K562 (cell line): ENCODE data around the gene MYO1D. TPM values are rescaled to one million over a fixed set of nuclear protein-coding genes. Genes with fewer than 3 reads are reported as not detected.
A peak's percentile ranks its signal among the peaks of the same experiment; 100 is the strongest.

Source experiments
- ATAC-seq: fragments of 200-7000 bp; cut with Tn5 transposase; 3 replicates; pipeline ENCODE4 v1.9.1; 2020; ENCODE audit warnings: moderate library complexity
- BruUV-seq: library from RNA; stranded (reverse); fragments of 400-500 nt; replicated peaks from 2 replicates; lab custom pipeline; 2021; lab: Mats Ljungman, UMichigan
- CTCF ChIA-PET: fragments of 300-600 bp; formaldehyde crosslinking; extraction: SDS; loops from one replicate; lab custom pipeline; 2021; ENCODE audit warnings: low intra/inter-chr PET ratio; lab: Yijun Ruan, JAX
- POLR2A ChIA-PET: fragments of 300-600, 350-650 bp; sonication (Branson Sonifier 250); formaldehyde crosslinking; extraction: SDS; loops from one replicate; lab custom pipeline; 2021; ENCODE audit warnings: antibody characterized with exemption, inconsistent platforms; lab: Yijun Ruan, JAX
- DNase-seq, 4 experiments: peaks; one replicate each; pipeline versions ENCODE4 v3.0.0 to v3.0.0-alpha.2; 2011 to 2018; ENCODE audit warnings: low spot score in 3 of 4, mixed read lengths in 3 of 4; ENCODE audit errors: extremely low read depth in 1 of 4
- FAIRE-seq: peaks from 2 replicates; lab custom pipeline; 2011; peaks lifted over from hg19 to GRCh38; lab: Jason Lieb, UNC
- H2AFZ ChIP-seq: 2 replicates; pipeline ENCODE4 v1.6.0; 2011; ENCODE audit warnings: low read depth, low read length, control low read depth, inconsistent platforms
- H3K27ac ChIP-seq: fragments of 200-600 bp; 3 replicates; pipeline ENCODE4 v1.8.0; 2011; ENCODE audit warnings: low read depth, mild to moderate bottlenecking, control low read depth, inconsistent platforms, low read length, moderate library complexity, mixed read lengths; ENCODE audit errors: extremely low read depth
- H3K27me3 ChIP-seq, 2 experiments: fragments of 300-600 bp in 1 of 2; 2 replicates in 1 of 2; 3 replicates in 1 of 2; pipeline versions ENCODE4 v1.6.0 to v1.8.0; 2011; ENCODE audit warnings: inconsistent platforms in 2 of 2, low read length in 2 of 2, mild to moderate bottlenecking in 1 of 2, mixed read lengths in 1 of 2, moderate library complexity in 1 of 2; ENCODE audit not compliant: control insufficient read depth in 2 of 2, insufficient read depth in 2 of 2
- H3K36me3 ChIP-seq: fragments of 300-600 bp; 3 replicates; pipeline ENCODE4 v1.8.0; 2011; ENCODE audit warnings: mild to moderate bottlenecking, low read length, inconsistent platforms; ENCODE audit not compliant: control insufficient read depth, insufficient read depth
- H3K4me1 ChIP-seq, 2 experiments: fragments of 200-600 bp in 1 of 2; replicated peaks in 1 of 2; 2 replicates in 1 of 2; 3 replicates in 1 of 2; pipeline versions ENCODE4 v1.5.1 to v1.8.0; 2011; ENCODE audit warnings: inconsistent platforms in 2 of 2, low read length in 2 of 2, mild to moderate bottlenecking in 1 of 2, mixed read lengths in 1 of 2, moderate library complexity in 1 of 2; ENCODE audit not compliant: control insufficient read depth in 2 of 2, insufficient read depth in 2 of 2
- H3K4me2 ChIP-seq: 2 replicates; pipeline ENCODE4 v1.6.1; 2011; ENCODE audit warnings: low read length, control low read depth, inconsistent platforms, mixed read lengths; ENCODE audit not compliant: insufficient read depth
- H3K4me3 ChIP-seq: fragments of 200-600 bp; sonication (generic), shearing (Covaris generic); 2 replicates; pipeline ENCODE4 v1.5.1; 2016; ENCODE audit warnings: control low read depth, inconsistent platforms
- H3K79me2 ChIP-seq: fragments of 200-600 bp; 3 replicates; pipeline ENCODE4 v1.8.0; 2011; ENCODE audit warnings: low read length, inconsistent platforms; ENCODE audit not compliant: control insufficient read depth, insufficient read depth
- H3K9ac ChIP-seq, 2 experiments: 2 replicates each; pipeline versions ENCODE4 v1.6.0 to v1.6.1; 2011; ENCODE audit warnings: low read depth in 2 of 2, low read length in 2 of 2, control low read depth in 1 of 2, inconsistent platforms in 1 of 2, mild to moderate bottlenecking in 1 of 2, mixed read lengths in 1 of 2; ENCODE audit not compliant: insufficient read depth in 1 of 2
- H3K9me1 ChIP-seq: one replicate; pipeline ENCODE4 v1.6.0; 2011; ENCODE audit warnings: inconsistent platforms, mild to moderate bottlenecking, low read length, moderate library complexity; ENCODE audit not compliant: control insufficient read depth, insufficient read depth
- H3K9me3 ChIP-seq: replicated peaks from 2 replicates; pipeline ENCODE4 v1.5.1; 2011; ENCODE audit warnings: low read depth, low read length, inconsistent platforms; ENCODE audit not compliant: control insufficient read depth, insufficient read depth
- H4K20me1 ChIP-seq: replicated peaks from 2 replicates; pipeline ENCODE4 v1.6.1; 2011; ENCODE audit warnings: low read length, inconsistent platforms, mixed read lengths; ENCODE audit not compliant: control insufficient read depth, insufficient read depth
- CEBPB ChIP-seq: fragments of 450-650 bp; IDR thresholded peaks from 2 replicates; pipeline ENCODE4 v1.6.1; 2016; ENCODE audit warnings: missing genetic modification characterization, missing compliant biosample characterization
- CEBPG ChIP-seq, 3 experiments: fragments of 200-800 bp in 1 of 3; sonication (Bioruptor generic) in 1 of 3; sonication (generic) in 1 of 3; formaldehyde crosslinking in 1 of 3; IDR thresholded peaks in 2 of 3; conservative IDR thresholded peaks in 1 of 3; 2 replicates each; pipeline versions ENCODE4 v1.6.1 to v1.8.0; 2016 to 2022; ENCODE audit warnings: missing compliant biosample characterization in 2 of 3, missing genetic modification characterization in 2 of 3, mild to moderate bottlenecking in 1 of 3, missing genetic modification reagents in 1 of 3
- GATAD2B ChIP-seq: fragments of 450-650 bp; IDR thresholded peaks from 2 replicates; pipeline ENCODE4 v1.6.1; 2017; ENCODE audit warnings: mild to moderate bottlenecking, borderline replicate concordance
- GTF2A2 ChIP-seq: IDR thresholded peaks from 2 replicates; pipeline ENCODE4 v1.6.1; 2016; ENCODE audit warnings: mild to moderate bottlenecking, missing genetic modification characterization, missing compliant biosample characterization
- MECOM ChIP-seq: fragments of 250-450 bp; sonication (Bioruptor Pico); IDR thresholded peaks from 2 replicates; pipeline ENCODE4 v1.8.0; 2022; ENCODE audit warnings: inconsistent platforms
- NR3C1 ChIP-seq: sonication (generic); formaldehyde crosslinking; IDR thresholded peaks from 2 replicates; pipeline ENCODE4 v1.8.1; 2022; ENCODE audit warnings: missing genetic modification reagents
- NR4A1 ChIP-seq, 2 experiments: fragments of 250-450 bp in 1 of 2; fragments of 450-650 bp in 1 of 2; sonication (Bioruptor Pico) in 1 of 2; IDR thresholded peaks; 2 replicates each; pipeline versions ENCODE4 v1.4.0 to v1.6.1; 2016 to 2020; ENCODE audit warnings: mild to moderate bottlenecking in 2 of 2, missing compliant biosample characterization in 1 of 2, missing genetic modification characterization in 1 of 2, moderate library complexity in 1 of 2
- PHF21A ChIP-seq: fragments of 450-650 bp; IDR thresholded peaks from 2 replicates; pipeline ENCODE4 v1.6.1; 2017; ENCODE audit warnings: low read depth, borderline replicate concordance
- PRPF4 ChIP-seq: fragments of 200-400 bp; formaldehyde crosslinking; IDR thresholded peaks from one replicate; pipeline ENCODE4 v1.6.1; 2017; ENCODE audit warnings: low read length, low read depth, mild to moderate bottlenecking; ENCODE audit not compliant: insufficient read depth, poor library complexity, severe bottlenecking
- RAD21 ChIP-seq, 2 experiments: fragments of 250-450 bp in 1 of 2; fragments of 450-650 bp in 1 of 2; sonication (Bioruptor Pico) in 1 of 2; formaldehyde crosslinking in 1 of 2; IDR thresholded peaks in 1 of 2; conservative IDR thresholded peaks in 1 of 2; 2 replicates each; pipeline versions ENCODE4 v1.4.0 to v1.8.0; 2020 to 2022; ENCODE audit warnings: mild to moderate bottlenecking in 2 of 2, moderate library complexity in 1 of 2
- RBM15 ChIP-seq: fragments of 200-400 bp; formaldehyde crosslinking; IDR thresholded peaks from 2 replicates; pipeline ENCODE4 v1.6.1; 2018; ENCODE audit warnings: mild to moderate bottlenecking, low read length, moderate library complexity; ENCODE audit not compliant: insufficient read depth
- RBM34 ChIP-seq: fragments of 200-400 bp; formaldehyde crosslinking; IDR thresholded peaks from 2 replicates; pipeline ENCODE4 v1.6.1; 2018; ENCODE audit warnings: low read length, borderline replicate concordance; ENCODE audit not compliant: insufficient read depth
- SIN3A ChIP-seq, 2 experiments: fragments of 150-350 bp in 1 of 2; IDR thresholded peaks; 2 replicates each; pipeline ENCODE4 v1.6.1; 2011 to 2016; ENCODE audit warnings: borderline replicate concordance in 2 of 2, low read depth in 2 of 2, low read length in 2 of 2, mild to moderate bottlenecking in 2 of 2, moderate library complexity in 2 of 2; ENCODE audit not compliant: control insufficient read depth in 1 of 2
- SUPT5H ChIP-seq: fragments of 450-650 bp; IDR thresholded peaks from 2 replicates; pipeline ENCODE4 v1.6.1; 2016
- ZNF311 ChIP-seq: fragments of 250-450 bp; sonication (Bioruptor Pico); IDR thresholded peaks from 2 replicates; pipeline ENCODE4 v1.4.0; 2020; ENCODE audit warnings: mild to moderate bottlenecking, moderate library complexity
- WGBS: fragments of 100-300 bp; shearing (Covaris generic); methylation state at CpG from one replicate; pipeline ENCODE4 v1.1.6; 2016; ENCODE audit warnings: low coverage, mixed read lengths; ENCODE audit not compliant: insufficient coverage; ENCODE audit errors: missing lambda C conversion rate; 5-methylcytosine and 5-hydroxymethylcytosine counted together
- in situ Hi-C: fragments of 300-500 bp; cut with MboI; formaldehyde crosslinking; loops from 4 replicates; pipeline ENCODE4 v1.15.0; 2018; ENCODE audit warnings: inconsistent platforms, mixed read lengths
- intact Hi-C: fragments of 100-400 bp; cut with micrococcal nuclease; formaldehyde crosslinking; loops from 2 replicates; pipeline ENCODE4 v1.14.2; 2022
- polyA plus RNA-seq, 8 experiments: library from polyadenylated mRNA; depleted of rRNA in 4 of 8; stranded (reverse) in 5 of 8; unstranded in 3 of 8; fragments of >200 nt; fragmentation: Nextera tagmentation in 2 of 8; fragmentation: Illumina TruSeq in 1 of 8; extraction: Ambion mirVana in 2 of 8; extraction: Trizol in 1 of 8; gene quantifications; 2 replicates each; pipeline versions ENCODE4 v1.2.1 to v1.2.3, GENCODE V29; 2011 to 2014; ENCODE audit warnings: inconsistent platforms in 1 of 8, missing spikeins in 1 of 8
- total RNA-seq, 7 experiments: library from RNA; depleted of rRNA in 6 of 7; stranded (reverse); fragments of >200 nt in 6 of 7; fragmentation: Illumina TruSeq in 2 of 7; extraction: Trizol in 2 of 7; gene quantifications; 2 replicates each; pipeline versions ENCODE4 v1.2.1 to v1.2.3, GENCODE V29; 2011 to 2021; ENCODE audit warnings: low replicate concordance in 1 of 7
- TF ChIP-seq, protein P1 (sequence below): fragments of 450-650 bp; IDR thresholded peaks from 2 replicates; pipeline ENCODE4 v1.6.1; 2016; ENCODE audit warnings: low read depth, mild to moderate bottlenecking, moderate library complexity
- TF ChIP-seq, protein P2 (sequence below): fragments of 450-650 bp; formaldehyde crosslinking; IDR thresholded peaks from 2 replicates; pipeline ENCODE4 v1.4.0; 2020; ENCODE audit warnings: mild to moderate bottlenecking, mixed read lengths

Gene MYO1D
- total and polyA plus RNA-seq, 9 of the 15 experiments (the other 6 are each of a cell fraction or from before 2014, with no cell fraction given), result 2.1 to 71.2 (median 45.4) TPM

DNA sequence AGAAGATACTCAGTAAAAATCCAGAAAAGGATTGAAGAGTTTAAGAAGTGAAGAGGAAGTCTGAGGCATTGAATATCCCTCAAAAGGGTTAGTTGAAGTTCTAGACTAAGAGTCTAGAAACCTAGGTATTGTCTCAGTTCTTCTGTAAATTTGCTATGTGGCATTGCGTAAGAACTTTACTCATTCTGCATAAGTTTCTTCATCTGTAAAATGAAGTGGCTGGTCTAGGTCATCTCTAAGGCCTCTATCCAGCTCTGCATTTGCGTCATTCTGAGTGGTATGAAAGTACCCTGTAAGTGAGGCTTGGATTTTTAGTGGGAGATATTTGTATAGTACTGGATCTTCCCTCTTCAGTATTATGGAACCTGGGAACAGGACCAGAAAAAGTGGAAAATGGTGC, 130.2 kb downstream of the MYO1D start:
- no peaks in the 10 kb centered on the region for H3K9me3 ChIP-seq
- DNase-seq, result no peak
- H3K9ac ChIP-seq, result no peak overlapping the region
- no peaks in the 10 kb centered on the region for H3K79me2 ChIP-seq
- TF ChIP-seq RBM34 (no peak), PRPF4 (no peak), RBM15 (no peak), RAD21 (CRISPR knock-in tag; conservative IDR thresholded peaks at IDR 0.05 in 1 of 2, IDR thresholded peaks at IDR 0.05 in 1 of 2) (no peak), PHF21A (no peak), SIN3A (IDR thresholded peaks at IDR 0.05; ENCODE audit: borderline replicate concordance in 2 of 2, control insufficient read depth in 1 of 2, low read depth in 2 of 2, low read length in 2 of 2) (no peak), CEBPB (tag) (peak; percentile 85), ZNF311 (CRISPR knock-in tag) (no peak), NR3C1 (no peak), MECOM (CRISPR knock-in tag) (no peak), CEBPG (CRISPR knock-in tag; IDR thresholded peaks at IDR 0.05) (no peak), CEBPG (tag; conservative IDR thresholded peaks at IDR 0.05 in 1 of 2, IDR thresholded peaks at IDR 0.05 in 1 of 2) (peak; percentile 41 to 48; a peak in 3 of 4 replicates), GATAD2B (no peak), SUPT5H (no peak), NR4A1 (CRISPR knock-in tag; IDR thresholded peaks at IDR 0.05) (no peak), NR4A1 (tag; IDR thresholded peaks at IDR 0.05) (no peak), GTF2A2 (tag) (no peak)
- TF ChIP-seq, protein P1, sequence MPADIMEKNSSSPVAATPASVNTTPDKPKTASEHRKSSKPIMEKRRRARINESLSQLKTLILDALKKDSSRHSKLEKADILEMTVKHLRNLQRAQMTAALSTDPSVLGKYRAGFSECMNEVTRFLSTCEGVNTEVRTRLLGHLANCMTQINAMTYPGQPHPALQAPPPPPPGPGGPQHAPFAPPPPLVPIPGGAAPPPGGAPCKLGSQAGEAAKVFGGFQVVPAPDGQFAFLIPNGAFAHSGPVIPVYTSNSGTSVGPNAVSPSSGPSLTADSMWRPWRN, result no peak
- TF ChIP-seq, protein P2, sequence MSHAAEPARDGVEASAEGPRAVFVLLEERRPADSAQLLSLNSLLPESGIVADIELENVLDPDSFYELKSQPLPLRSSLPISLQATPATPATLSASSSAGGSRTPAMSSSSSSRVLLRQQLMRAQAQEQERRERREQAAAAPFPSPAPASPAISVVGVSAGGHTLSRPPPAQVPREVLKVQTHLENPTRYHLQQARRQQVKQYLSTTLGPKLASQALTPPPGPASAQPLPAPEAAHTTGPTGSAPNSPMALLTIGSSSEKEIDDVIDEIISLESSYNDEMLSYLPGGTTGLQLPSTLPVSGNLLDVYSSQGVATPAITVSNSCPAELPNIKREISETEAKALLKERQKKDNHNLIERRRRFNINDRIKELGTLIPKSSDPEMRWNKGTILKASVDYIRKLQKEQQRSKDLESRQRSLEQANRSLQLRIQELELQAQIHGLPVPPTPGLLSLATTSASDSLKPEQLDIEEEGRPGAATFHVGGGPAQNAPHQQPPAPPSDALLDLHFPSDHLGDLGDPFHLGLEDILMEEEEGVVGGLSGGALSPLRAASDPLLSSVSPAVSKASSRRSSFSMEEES, result no peak
- ChIA-PET POLR2A (no interaction called here), CTCF (no interaction called here)
- H3K27ac ChIP-seq, result no peak overlapping the region
- no peaks in the 10 kb centered on the region for H4K20me1 ChIP-seq
- no peak overlapping the region for H3K4me3 ChIP-seq
- 96% methylated on average over 2 of the region's 2 CpGs for WGBS
- in situ Hi-C loops (no loop called here), intact Hi-C loops (no loop called here)
- BruUV-seq, result no TSS peak
- no peak overlapping the region for H2AFZ ChIP-seq
- FAIRE-seq, result no peak
- H3K27me3 ChIP-seq, result no peaks in the 10 kb centered on the region
- H3K4me2 ChIP-seq, result no peak overlapping the region
- no peak for ATAC-seq
- H3K4me1 ChIP-seq, result no peaks in the 10 kb centered on the region
- no peaks in the 10 kb centered on the region for H3K9me1 ChIP-seq
- H3K36me3 ChIP-seq, result peaks cover 36% of the 10 kb centered on the region
